HG03039 (cell line): ENCODE results near the gene CNTN5.

Source experiments
- ATAC-seq: cut with Tn5 transposase; IDR thresholded peaks from one replicate; pipeline ENCODE4 v1.9.1; 2021; ENCODE audit warnings: mild to moderate bottlenecking, moderate library complexity; ENCODE audit not compliant: unreplicated experiment

The CNTN5 gene

GRCh38 chr11:99592266-99592665, 571.5 kb downstream of the CNTN5 start:
- ATAC-seq = no peak

DNA sequence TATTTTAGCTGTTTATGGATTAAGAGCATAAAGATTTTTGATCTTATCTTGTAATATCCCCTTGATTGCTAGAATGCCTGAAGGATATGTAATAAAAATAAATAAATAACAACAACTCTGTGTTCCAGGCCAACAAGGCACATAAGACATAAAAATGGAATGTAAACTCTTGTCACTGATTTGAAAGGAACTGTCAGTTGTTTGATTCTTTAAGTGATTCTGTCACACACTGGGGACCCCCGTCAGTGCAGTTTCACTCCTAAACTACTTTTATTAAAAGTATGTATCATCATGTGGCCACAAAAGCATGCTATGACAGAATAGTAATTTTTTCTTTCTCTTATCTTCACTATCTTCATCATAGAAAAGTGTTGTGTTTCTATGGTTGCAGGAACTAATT, 572.4 kb downstream of the CNTN5 start:
- ATAC-seq = no peak

DNA sequence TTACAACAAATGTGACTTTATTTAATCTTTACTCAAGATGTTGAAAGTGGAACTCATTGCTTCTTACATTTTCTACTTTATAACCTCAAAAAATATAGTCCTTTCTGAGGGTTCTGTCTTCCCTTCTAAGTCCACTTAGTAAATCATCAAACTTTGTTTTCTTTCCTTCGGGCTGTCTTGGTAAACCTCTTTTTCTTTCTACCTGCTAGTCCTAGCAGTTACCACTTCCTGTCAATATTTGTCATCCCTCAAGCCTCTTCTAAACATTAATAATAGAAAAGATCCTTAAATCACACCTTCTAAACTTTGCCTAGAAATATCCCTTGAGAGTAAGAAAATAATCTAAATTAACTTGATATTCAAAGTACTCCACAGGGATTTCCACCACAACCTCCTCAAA, 580.4 kb downstream of the CNTN5 start:
- ATAC-seq = no peak

GRCh38 chr11:99614352-99614751, 593.6 kb downstream of the CNTN5 start:
- no peak for ATAC-seq

GRCh38 chr11:99630629-99631028, 609.9 kb downstream of the CNTN5 start:
- ATAC-seq = no peak

- no peak for ATAC-seq
Measured at GRCh38 chr11:99631618-99632017, 610.9 kb downstream of the CNTN5 start.

DNA sequence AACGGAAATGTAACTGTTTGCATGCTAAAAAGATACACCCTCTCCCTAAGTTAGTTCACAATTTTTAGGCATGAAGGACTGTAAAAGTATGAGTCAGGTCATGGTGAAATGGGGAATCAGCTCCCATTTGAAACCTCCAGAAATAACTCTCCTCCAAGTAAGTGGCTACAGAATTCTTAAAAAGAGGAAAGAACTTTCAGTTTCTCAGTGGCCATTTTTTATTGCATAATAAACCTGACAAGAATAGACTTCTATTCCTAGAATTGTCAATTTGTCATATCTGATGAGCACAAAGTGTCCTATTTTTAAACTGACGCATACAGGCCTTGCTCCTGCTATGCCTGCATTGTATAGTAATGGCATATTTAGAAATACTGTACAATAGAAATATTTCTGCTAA, 612.2 kb downstream of the CNTN5 start:
- ATAC-seq = no peak

- no peak for ATAC-seq
Measured at GRCh38 chr11:99634581-99634980, 613.8 kb downstream of the CNTN5 start.

- no peak for ATAC-seq
Measured at GRCh38 chr11:99638073-99638553, 617.4 kb downstream of the CNTN5 start.

- no peak for ATAC-seq
Measured at GRCh38 chr11:99640671-99641070, 619.9 kb downstream of the CNTN5 start.

DNA sequence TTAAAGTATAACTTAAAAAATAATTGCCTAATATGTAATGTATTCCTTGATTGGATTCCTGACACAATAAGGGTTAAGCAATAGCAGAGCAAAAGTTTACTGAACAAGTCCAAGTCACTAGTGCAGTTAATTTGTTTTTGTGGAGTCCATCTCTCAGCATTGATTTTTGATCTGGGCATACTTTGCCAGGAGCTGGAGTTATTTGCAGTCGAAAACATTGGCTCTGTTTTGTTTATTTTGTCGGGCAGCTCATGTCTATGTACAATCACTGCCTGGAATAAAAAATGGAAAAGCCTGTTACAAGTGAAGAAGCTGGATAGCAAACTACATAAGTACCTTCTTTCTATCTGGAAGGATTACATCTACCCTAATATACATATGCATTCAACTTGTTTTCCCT, 625.2 kb downstream of the CNTN5 start:
- ATAC-seq = no peak

- no peak for ATAC-seq
Measured at GRCh38 chr11:99670067-99670676, 649.4 kb downstream of the CNTN5 start.

- ATAC-seq = no peak
Measured at GRCh38 chr11:99671808-99672409, 651.2 kb downstream of the CNTN5 start.

DNA sequence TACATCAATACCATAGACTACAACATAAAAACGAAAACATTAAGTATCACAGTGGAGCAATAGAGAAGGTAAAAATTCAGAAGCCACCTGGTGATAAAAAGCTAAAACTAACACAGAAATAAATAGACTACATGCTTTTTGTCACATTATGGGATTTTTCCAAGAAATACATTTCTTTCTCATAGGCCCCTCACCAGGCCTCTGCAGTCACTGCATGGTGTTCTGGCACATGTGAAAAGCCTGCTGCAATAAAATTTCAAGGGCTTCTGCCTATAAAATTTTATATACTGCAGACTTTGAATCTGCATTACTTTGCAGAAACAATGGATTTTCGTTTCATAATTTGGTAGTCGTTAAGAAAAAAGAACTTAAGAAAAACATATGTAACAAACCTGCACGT, 655.5 kb downstream of the CNTN5 start:
- no peak for ATAC-seq

- no peak for ATAC-seq
Measured at GRCh38 chr11:99682171-99682570, 661.4 kb downstream of the CNTN5 start.

DNA sequence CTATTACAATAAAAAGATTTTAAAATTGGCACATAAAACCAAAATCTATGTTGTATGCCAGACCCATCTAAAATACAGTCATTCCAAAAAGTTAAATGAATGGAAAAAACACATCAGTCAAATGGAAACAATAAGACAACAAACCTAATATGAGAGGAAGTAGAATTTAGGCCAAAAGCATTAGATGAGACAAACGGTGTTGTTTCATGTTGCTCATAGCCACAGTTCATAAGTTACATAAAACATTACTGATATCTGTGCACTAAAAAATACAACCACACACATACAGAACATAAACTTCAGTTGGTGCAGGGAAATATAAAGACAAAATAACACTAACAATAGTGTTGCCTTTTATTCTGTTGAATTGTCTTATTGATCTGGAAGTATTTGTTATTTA, 661.9 kb downstream of the CNTN5 start:
- no peak for ATAC-seq

GRCh38 chr11:99683933-99684332, 663.2 kb downstream of the CNTN5 start:
- ATAC-seq = no peak

GRCh38 chr11:99686838-99687237, 666.1 kb downstream of the CNTN5 start:
- no peak for ATAC-seq

GRCh38 chr11:99687320-99687719, 666.6 kb downstream of the CNTN5 start:
- no peak for ATAC-seq

DNA sequence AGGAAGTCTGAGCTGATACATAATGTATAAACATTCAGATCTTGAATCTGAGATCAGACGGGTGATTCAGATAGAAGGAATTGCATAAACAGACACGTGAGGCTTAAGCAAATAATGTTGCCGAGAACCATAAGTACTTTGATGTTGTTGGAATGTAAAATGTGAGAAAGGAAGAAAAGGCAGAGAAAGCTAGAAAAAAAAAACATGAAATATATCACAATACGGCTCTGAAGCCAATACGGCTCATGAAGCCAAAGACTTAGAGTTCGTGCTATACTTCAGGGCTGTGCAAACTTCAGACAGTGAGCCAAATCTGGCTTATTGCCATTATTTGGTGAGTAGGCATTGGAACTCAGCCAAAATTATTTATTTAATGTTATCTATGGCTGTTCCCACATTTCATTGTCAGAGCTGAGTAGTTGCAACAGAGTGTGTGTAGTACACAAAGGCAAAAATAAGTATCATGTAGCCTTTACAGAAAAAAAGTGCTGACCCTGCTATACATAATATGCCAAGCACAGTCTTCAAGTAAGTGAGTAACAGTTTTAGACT, 673.3 kb downstream of the CNTN5 start:
- ATAC-seq = no peak

DNA sequence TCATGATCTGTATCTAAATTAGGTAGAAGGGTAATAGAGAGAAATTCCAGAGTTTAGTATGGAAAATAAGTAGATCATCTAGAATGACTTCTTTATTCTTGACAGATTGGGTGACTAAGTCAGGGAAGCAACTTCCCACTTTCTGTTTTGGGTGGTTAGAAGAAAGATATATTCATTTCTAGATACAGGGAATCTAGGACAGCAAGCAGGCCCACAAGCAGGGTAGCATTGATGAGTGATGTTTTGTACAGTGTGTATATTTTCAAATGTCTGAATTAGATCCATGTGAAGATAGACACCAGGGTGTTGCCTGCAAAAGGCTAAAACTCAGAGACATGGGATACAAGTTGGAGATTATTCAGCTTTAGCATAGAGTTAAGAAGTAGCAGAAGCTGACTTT, 674.4 kb downstream of the CNTN5 start:
- no peak for ATAC-seq

GRCh38 chr11:99706848-99707247, 686.1 kb downstream of the CNTN5 start:
- ATAC-seq = no peak
